Fibroblast of the aortic adventitia (primary cell): Measurements from ENCODE around the gene ENAH. TPM values are rescaled to one million over a fixed set of nuclear protein-coding genes. Genes with fewer than 3 reads are reported as not detected.

Experiments used
- DNase-seq: peaks from one replicate; pipeline ENCODE4 v3.0.0-alpha.2; 2010; ENCODE audit warnings: low read depth
- H3K4me3 ChIP-seq: 2 replicates; pipeline ENCODE4 v1.5.1; 2011; ENCODE audit warnings: low read depth, mild to moderate bottlenecking, control low read depth, low read length, moderate library complexity
- total RNA-seq: library from RNA; depleted of rRNA; stranded (reverse); fragments of >200 nt; gene quantifications from 2 replicates; pipeline ENCODE4 v1.2.3, GENCODE V29; 2012; ENCODE audit warnings: low replicate concordance
- TF ChIP-seq, protein P1 (sequence below): IDR thresholded peaks from 2 replicates; pipeline ENCODE4 v1.5.1; 2011; ENCODE audit warnings: mild to moderate bottlenecking, low read length, control low read depth, inconsistent platforms; ENCODE audit not compliant: insufficient read depth

ENAH gene
- total RNA-seq, 1 donor, result 148 TPM

- H3K4me3 ChIP-seq, result no peak overlapping the region
- TF ChIP-seq, protein P1, sequence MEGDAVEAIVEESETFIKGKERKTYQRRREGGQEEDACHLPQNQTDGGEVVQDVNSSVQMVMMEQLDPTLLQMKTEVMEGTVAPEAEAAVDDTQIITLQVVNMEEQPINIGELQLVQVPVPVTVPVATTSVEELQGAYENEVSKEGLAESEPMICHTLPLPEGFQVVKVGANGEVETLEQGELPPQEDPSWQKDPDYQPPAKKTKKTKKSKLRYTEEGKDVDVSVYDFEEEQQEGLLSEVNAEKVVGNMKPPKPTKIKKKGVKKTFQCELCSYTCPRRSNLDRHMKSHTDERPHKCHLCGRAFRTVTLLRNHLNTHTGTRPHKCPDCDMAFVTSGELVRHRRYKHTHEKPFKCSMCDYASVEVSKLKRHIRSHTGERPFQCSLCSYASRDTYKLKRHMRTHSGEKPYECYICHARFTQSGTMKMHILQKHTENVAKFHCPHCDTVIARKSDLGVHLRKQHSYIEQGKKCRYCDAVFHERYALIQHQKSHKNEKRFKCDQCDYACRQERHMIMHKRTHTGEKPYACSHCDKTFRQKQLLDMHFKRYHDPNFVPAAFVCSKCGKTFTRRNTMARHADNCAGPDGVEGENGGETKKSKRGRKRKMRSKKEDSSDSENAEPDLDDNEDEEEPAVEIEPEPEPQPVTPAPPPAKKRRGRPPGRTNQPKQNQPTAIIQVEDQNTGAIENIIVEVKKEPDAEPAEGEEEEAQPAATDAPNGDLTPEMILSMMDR, result peak; percentile 64
- peak; percentile 49 for DNase-seq
Measured at GRCh38 chr1:225437710-225438437, 215.0 kb downstream of the ENAH start.

Other genes with a start within 250 kb of the ENAH start
- gene LBR, start 225.1 kb downstream of the ENAH start, total RNA-seq, result 18.9 and 32.1 TPM in 2 replicates
- 117 and 330 TPM in 2 replicates for gene SRP9, start 124.7 kb upstream of the ENAH start, total RNA-seq
- gene EPHX1, start 157.0 kb upstream of the ENAH start, total RNA-seq, result 39.4 and 57.6 TPM in 2 replicates
- gene TMEM63A, start 229.3 kb upstream of the ENAH start, total RNA-seq, result 21.4 and 26.4 TPM in 2 replicates
- not detected in 2 replicates for gene LEFTY1, start 236.0 kb upstream of the ENAH start, total RNA-seq